ENCODE measurements around the gene PLXNA2. TPM values are rescaled to one million over a fixed set of nuclear protein-coding genes. Genes with fewer than 3 reads are reported as not detected.

The PLXNA2 gene
- total RNA-seq, 1 experiment from 2014 or later = 0.89 TPM

DNA sequence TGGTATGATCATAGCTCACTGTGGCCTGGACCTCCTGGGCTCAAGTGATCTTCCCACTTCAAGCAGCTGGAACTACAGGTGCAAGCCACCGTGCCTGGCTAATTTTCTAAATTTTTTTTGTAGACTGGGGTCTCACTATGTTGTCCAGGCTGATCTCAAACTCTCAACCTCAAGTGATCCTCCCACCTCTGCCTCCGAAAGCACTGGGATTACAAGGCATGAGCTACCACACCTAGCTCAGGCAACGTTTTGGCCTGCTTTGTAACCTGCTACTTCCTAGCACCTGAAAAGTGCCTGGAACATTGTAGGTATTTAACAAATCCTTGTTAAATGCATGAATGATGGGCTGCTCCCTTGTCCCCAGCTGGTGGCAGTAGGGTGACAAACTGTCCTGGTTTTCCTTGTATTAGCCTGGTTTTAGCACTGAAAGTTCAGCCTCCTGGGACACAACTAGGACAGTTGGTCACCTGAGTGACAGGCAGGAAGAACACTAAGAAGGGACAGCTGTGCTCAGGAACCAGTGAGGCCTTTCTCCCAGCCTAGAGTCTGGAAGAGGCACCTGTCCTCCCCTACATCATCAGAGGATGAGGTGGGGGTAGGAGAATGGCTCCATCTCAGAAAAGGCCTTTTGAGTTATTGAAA lies 244.8 kb downstream of the PLXNA2 start:
- H3K4me3 ChIP-seq (replicated peaks in 1 of 2; ENCODE audit: low read depth in 1 of 2, low read length in 2 of 2) = no peak overlapping the region
- RAD21 ChIA-PET (ENCODE audit: low non-redundant PET in 1 of 2, low total read pairs in 2 of 2, uncharacterized antibody in 2 of 2, unreplicated experiment in 2 of 2) = no interaction called here
- no peak for TF ChIP-seq YY1 (IDR thresholded peaks at IDR 0.05; ENCODE audit: extremely low read depth, insufficient replicate concordance, low read depth, low read length)
- H3K79me2 ChIP-seq (ENCODE audit: insufficient read depth, low read length) = no peaks in the 10 kb centered on the region
- BruUV-seq (replicated peaks) = no TSS peak
- CTCF ChIA-PET = interaction anchor here (0.9 to 2.9 kb wide), 2 partner anchors 114 to 245 kb away, joined by 3 to 32 read pairs; no protein-coding TSS in a partner anchor
- H3K9me3 ChIP-seq (ENCODE audit: control insufficient read depth in 1 of 2, insufficient read depth in 1 of 2, low read depth in 1 of 2, low read length in 2 of 2) = no peaks in the 10 kb centered on the region
- no peak overlapping the region for H3K4me2 ChIP-seq (ENCODE audit: low read length)
- no peaks in the 10 kb centered on the region for H3K9me2 ChIP-seq (ENCODE audit: insufficient read depth)
- H3K4me1 ChIP-seq (ENCODE audit: control insufficient read depth in 1 of 2, insufficient read depth in 2 of 2, low read length in 2 of 2) = no peaks in the 10 kb centered on the region
- H3K36me3 ChIP-seq (ENCODE audit: control insufficient read depth in 1 of 2, insufficient read depth in 2 of 2, low read length in 2 of 2) = no peaks in the 10 kb centered on the region
- DNase-seq (ENCODE audit: low read depth, low spot score) (no peak), ATAC-seq (no peak)
- peaks cover 15% of the 10 kb centered on the region for H3K27me3 ChIP-seq (ENCODE audit: insufficient read depth, low read length)
- POLR2A ChIA-PET = no interaction called here
- H4K20me1 ChIP-seq (ENCODE audit: insufficient read depth) = no peaks in the 10 kb centered on the region
- no peak overlapping the region for H3K27ac ChIP-seq (ENCODE audit: low read depth, low read length)
- intact Hi-C loops (cut with micrococcal nuclease) = no loop called here
- no peak overlapping the region for H3K9ac ChIP-seq (ENCODE audit: low read length)
- H2AFZ ChIP-seq (ENCODE audit: low read depth, low read length, poor library complexity, severe bottlenecking) = no peak overlapping the region

GRCh38 chr1:207998691-207999090 lies 245.5 kb downstream of the PLXNA2 start:
- Histone ChIP-seq H3K4me1 (ENCODE audit: control insufficient read depth in 1 of 2, insufficient read depth in 2 of 2, low read length in 2 of 2) (no peaks in the 10 kb centered on the region), H3K27ac (ENCODE audit: low read depth, low read length) (no peak overlapping the region), H3K4me3 (replicated peaks in 1 of 2; ENCODE audit: low read depth in 1 of 2, low read length in 2 of 2) (no peak overlapping the region), H3K79me2 (ENCODE audit: insufficient read depth, low read length) (no peaks in the 10 kb centered on the region), H3K27me3 (ENCODE audit: insufficient read depth, low read length) (peaks cover 16% of the 10 kb centered on the region), H3K9me3 (ENCODE audit: control insufficient read depth in 1 of 2, insufficient read depth in 1 of 2, low read depth in 1 of 2, low read length in 2 of 2) (no peaks in the 10 kb centered on the region), H3K9ac (ENCODE audit: low read length) (no peak overlapping the region), H3K36me3 (ENCODE audit: control insufficient read depth in 1 of 2, insufficient read depth in 2 of 2, low read length in 2 of 2) (no peaks in the 10 kb centered on the region), H4K20me1 (ENCODE audit: insufficient read depth) (no peaks in the 10 kb centered on the region), H3K4me2 (ENCODE audit: low read length) (no peak overlapping the region), H2AFZ (ENCODE audit: low read depth, low read length, poor library complexity, severe bottlenecking) (no peak overlapping the region), H3K9me2 (ENCODE audit: insufficient read depth) (no peaks in the 10 kb centered on the region)
- POLR2A ChIA-PET = no interaction called here
- intact Hi-C loops (cut with micrococcal nuclease) = no loop called here
- CTCF ChIA-PET = interaction anchor here (1.0 to 2.9 kb wide), 9 partner anchors 12 to 247 kb away, joined by 3 to 32 read pairs (median 5); no protein-coding TSS in a partner anchor
- RAD21 ChIA-PET (ENCODE audit: low non-redundant PET in 1 of 2, low total read pairs in 2 of 2, uncharacterized antibody in 2 of 2, unreplicated experiment in 2 of 2) = interaction anchor here (0.5 to 1.3 kb wide), 2 partner anchors 20 to 113 kb away, joined by 4 to 5 read pairs; no protein-coding TSS in a partner anchor
- DNase-seq (ENCODE audit: low read depth, low spot score) (no peak), ATAC-seq (no peak)
- no TSS peak for BruUV-seq (replicated peaks)
- TF ChIP-seq YY1 (IDR thresholded peaks at IDR 0.05; ENCODE audit: extremely low read depth, insufficient replicate concordance, low read depth, low read length) (no peak), SP1 (IDR thresholded peaks at IDR 0.05; ENCODE audit: low read depth) (no peak), CEBPB (IDR thresholded peaks at IDR 0.05; ENCODE audit: low read depth) (no peak), EZH2 (IDR thresholded peaks at IDR 0.05) (no peak), CBX3 (IDR thresholded peaks at IDR 0.05; ENCODE audit: low read depth) (no peak), ELF1 (IDR thresholded peaks at IDR 0.05; ENCODE audit: borderline replicate concordance, low read depth) (no peak), SIN3A (IDR thresholded peaks at IDR 0.05; ENCODE audit: low read depth) (no peak), POLR2A (IDR thresholded peaks at IDR 0.05; ENCODE audit: borderline replicate concordance, extremely low read depth, insufficient read depth, insufficient read length) (no peak), ZNF274 (IDR thresholded peaks at IDR 0.05; ENCODE audit: low read depth, low read length) (no peak), EZH2phosphoT487 (IDR thresholded peaks at IDR 0.05; ENCODE audit: borderline replicate concordance) (no peak), TCF7L2 (IDR thresholded peaks at IDR 0.05; ENCODE audit: borderline replicate concordance, extremely low read depth, insufficient read depth, insufficient read length) (no peak), FOSL1 (IDR thresholded peaks at IDR 0.05; ENCODE audit: low read depth) (no peak), JUND (IDR thresholded peaks at IDR 0.05) (no peak), ZFX (IDR thresholded peaks at IDR 0.05) (no peak), ZBTB33 (IDR thresholded peaks at IDR 0.05; ENCODE audit: extremely low read depth, insufficient replicate concordance, low read length) (no peak), SRF (IDR thresholded peaks at IDR 0.05; ENCODE audit: low read depth) (no peak), POLR2AphosphoS5 (IDR thresholded peaks at IDR 0.05; ENCODE audit: low read depth, low read length) (no peak)

Data from HCT116 (cell line).